GM19397 (cell line): ENCODE measurements around the gene PARD3B.

Experiments
- ATAC-seq: cut with Tn5 transposase; IDR thresholded peaks from one replicate; pipeline ENCODE4 v1.9.1; 2021; ENCODE audit warnings: mild to moderate bottlenecking, moderate library complexity; ENCODE audit not compliant: unreplicated experiment

Gene PARD3B

GRCh38 chr2:204933735-204934374, 388.6 kb downstream of the PARD3B start:
- ATAC-seq, result no peak

GRCh38 chr2:204944927-204945326, 399.7 kb downstream of the PARD3B start:
- no peak for ATAC-seq

DNA sequence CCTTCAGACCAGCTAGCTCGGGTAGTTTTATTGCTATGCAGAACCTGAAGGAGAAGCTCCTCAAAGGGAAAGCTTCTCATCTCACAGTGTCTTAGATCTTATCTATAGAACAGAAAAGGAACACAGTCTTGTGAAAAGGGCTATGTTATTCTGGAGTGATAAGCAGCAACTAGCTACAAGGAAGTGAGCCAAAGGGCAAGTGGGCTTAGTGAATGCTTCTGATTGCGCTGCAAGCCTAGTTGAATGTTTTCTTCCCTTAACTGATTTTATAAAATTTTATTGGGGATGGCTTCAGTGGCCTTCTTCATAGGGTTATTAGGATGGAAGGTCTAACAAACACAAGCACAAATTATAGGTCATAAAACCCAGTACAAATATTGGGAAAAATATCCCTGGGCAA, 400.1 kb downstream of the PARD3B start:
- no peak for ATAC-seq

GRCh38 chr2:204946892-204947291, 401.6 kb downstream of the PARD3B start:
- no peak for ATAC-seq

DNA sequence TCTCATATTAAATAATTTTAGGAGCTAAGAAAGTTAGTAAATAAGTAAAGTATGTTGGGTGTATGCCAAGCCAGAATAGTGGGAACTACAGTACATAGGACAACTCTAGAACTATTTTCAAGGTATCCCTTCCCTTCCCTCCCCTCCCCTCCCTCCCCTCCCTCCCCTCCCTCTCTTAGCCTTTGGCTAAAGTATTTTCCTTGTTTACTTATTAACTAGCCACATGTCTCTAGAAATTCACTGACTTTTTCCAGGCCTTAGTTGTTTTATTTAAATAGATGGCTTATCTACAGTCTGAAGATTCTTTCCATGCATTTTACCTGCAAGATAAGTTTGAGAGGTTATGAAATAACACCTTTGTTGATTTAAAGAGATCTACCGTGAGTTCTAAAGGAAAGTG, 402.1 kb downstream of the PARD3B start:
- no peak for ATAC-seq

DNA sequence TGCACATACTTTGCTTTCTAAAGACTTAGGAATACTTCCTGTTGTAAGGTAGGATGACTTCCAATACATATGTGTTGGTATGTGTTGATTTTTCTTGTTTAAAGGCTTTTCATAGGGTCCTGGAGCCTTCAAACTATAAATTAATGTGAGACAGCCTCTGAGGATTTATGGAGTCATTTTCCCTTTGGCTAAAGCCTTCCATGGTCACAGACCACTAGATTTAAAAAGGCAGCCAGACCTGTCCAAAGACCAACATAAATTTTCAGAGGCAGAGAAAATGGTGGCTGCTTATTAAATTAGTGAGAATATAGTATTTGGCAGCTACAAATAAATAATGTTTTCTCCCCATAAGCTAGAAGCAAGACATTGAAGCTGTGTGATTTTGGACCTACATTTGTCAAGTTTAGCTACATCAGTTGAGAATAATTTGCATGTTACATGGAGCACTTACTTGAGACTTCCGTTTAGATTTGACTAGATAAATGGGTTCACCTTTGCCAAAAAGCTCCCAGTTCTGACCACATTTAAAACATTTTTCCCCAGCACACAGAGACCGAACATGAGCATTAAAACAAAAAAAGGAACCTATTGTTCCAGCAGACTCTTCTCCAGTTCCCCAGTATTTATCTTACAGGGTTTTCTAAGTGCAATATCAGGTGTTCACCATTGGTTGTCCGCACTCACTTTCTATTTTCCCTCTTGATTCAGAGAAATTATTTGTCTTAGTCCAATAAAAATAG, 402.9 kb downstream of the PARD3B start:
- no peak for ATAC-seq

GRCh38 chr2:204948822-204949221, 403.5 kb downstream of the PARD3B start:
- no peak for ATAC-seq

- no peak for ATAC-seq
Observed at GRCh38 chr2:204950695-204951346, 405.5 kb downstream of the PARD3B start.

DNA sequence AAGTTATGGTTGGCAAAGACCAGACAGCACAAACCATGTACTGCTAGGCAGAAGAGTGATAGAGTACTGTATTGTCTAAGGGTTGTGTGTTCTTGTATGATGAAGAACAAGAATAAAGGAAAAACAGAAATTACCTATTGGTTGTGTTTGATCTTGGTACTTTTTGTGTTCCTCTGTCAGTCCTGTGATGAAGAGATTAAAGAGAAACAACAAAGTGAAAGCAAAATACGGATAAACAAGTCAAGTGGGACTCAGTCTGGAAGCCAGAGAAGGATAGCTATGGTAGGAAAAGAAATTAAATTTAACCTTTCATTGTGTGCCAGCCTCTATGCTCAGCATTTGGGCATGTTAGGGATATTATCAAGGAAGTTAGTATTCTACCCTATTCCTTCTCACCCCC, 413.1 kb downstream of the PARD3B start:
- no peak for ATAC-seq

DNA sequence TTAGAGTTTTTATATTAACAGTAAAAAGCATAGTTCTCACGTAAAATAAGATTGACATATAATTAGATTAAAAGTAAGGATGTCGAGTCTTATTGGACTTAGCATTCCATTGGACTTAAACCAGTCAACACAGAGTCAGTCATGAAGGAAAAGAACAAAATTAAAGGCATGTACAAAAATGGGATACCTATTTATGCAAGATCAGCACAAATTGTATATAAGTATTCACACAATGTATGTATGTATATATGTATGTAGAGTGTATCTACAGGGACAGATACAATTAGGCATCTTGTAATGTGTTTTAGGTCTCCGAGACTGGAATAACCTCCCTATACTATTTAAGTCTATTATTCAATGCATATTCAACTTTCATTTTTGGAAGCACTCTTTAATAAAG, 419.1 kb downstream of the PARD3B start:
- no peak for ATAC-seq

- ATAC-seq, result no peak
Observed at GRCh38 chr2:204966245-204966644, 421.0 kb downstream of the PARD3B start.

GRCh38 chr2:204967199-204967960, 422.1 kb downstream of the PARD3B start:
- ATAC-seq, result no peak

GRCh38 chr2:204971206-204971907, 426.1 kb downstream of the PARD3B start:
- ATAC-seq, result no peak

GRCh38 chr2:204972161-204972560, 426.9 kb downstream of the PARD3B start:
- ATAC-seq, result no peak

- ATAC-seq, result no peak
Observed at GRCh38 chr2:204972606-204973336, 427.5 kb downstream of the PARD3B start.

- no peak for ATAC-seq
Observed at GRCh38 chr2:204973616-204974015, 428.3 kb downstream of the PARD3B start.

DNA sequence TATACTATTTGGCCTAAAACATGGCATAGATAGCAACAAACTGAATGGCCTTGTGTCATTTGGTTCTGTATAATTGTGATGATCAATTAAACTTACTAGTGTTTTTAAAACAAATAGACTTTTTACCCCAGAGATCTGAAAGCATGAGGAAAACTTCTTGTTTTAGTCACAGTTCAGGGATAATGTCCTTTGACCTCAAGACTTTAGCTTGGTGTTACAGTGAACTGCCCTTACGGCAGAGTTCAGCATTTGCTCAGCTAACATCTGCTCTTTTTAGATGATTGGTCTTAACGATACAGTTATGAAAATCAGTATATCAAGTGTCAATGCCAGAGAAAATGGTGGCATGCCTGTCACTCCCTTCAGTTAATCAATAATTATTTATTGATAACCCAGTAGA, 429.2 kb downstream of the PARD3B start:
- ATAC-seq, result no peak

DNA sequence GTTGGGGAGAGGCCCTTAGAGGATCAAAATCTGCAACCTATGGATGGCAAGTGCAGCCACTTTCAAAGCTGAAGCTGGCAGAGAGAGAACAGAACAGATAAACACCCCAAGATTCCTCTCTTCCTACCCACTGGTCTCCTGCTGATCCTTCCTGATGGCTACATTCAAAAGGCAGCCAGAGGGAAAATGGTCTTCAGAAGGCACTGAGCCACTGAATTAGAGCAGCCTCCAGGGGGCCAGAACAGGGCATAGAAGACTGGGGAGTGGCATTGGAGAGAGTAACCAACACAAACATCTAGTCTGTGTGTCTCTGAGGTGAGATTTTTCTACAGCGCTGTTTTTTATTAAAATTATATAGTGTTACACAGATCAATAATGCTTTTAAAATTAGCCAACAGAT, 432.6 kb downstream of the PARD3B start:
- no peak for ATAC-seq

GRCh38 chr2:204982303-204982702, 437.0 kb downstream of the PARD3B start:
- no peak for ATAC-seq

DNA sequence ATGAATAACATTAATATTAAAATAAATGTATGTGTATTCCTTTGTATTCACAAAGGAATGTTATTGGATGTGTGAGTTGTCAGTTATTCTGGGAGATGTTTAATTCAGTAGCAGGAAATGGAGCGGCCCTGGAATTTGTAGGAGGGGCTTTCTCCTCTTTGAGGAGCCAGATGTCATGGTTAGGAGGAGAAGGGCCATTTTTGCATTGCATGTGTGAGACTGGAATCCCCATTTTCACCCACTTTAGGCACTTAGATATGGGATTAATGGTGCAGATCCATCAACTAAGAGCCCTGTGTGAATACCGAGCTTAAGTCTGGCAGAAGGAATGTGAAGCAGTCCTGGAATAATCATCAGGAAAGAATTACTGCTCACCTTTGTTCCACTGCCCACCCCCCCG, 439.2 kb downstream of the PARD3B start:
- no peak for ATAC-seq
